GM12878 (cell line): ENCODE measurements around the gene VWA7. TPM values are rescaled to one million over a fixed set of nuclear protein-coding genes. Genes with fewer than 3 reads are reported as not detected.
A peak's percentile ranks its signal among the peaks of the same experiment; 100 is the strongest.

Experiments used
- ATAC-seq: fragments of 200-7000 bp; cut with Tn5 transposase; 3 replicates; pipeline ENCODE4 v1.9.1; 2020; ENCODE audit warnings: mild to moderate bottlenecking, moderate library complexity
- BruUV-seq: library from RNA; stranded (reverse); fragments of 400-500 nt; replicated peaks from 2 replicates; lab custom pipeline; 2021; lab: Mats Ljungman, UMichigan
- CTCF ChIA-PET: fragments of 300-600 bp; sonication (Branson Sonifier 250); formaldehyde crosslinking; extraction: SDS; loops from one replicate; lab custom pipeline; 2021; ENCODE audit warnings: inconsistent platforms; lab: Yijun Ruan, JAX
- POLR2A ChIA-PET: fragments of 350-600 bp; formaldehyde crosslinking; extraction: SDS; loops from one replicate; lab custom pipeline; 2021; ENCODE audit warnings: inconsistent platforms; lab: Charles Lee
- RAD21 ChIA-PET: fragments of 300-600 bp; sonication (Branson Sonifier 250); formaldehyde crosslinking; loops from one replicate; lab custom pipeline; 2023; ENCODE audit warnings: antibody characterized with exemption; ENCODE audit not compliant: unreplicated experiment; lab: Charles Lee
- SMC1A ChIA-PET: fragments of 300-600 bp; sonication (Branson Sonifier 250); formaldehyde crosslinking; loops from one replicate; lab custom pipeline; 2023; ENCODE audit not compliant: unreplicated experiment, uncharacterized antibody; lab: Charles Lee
- DNase-seq: peaks from one replicate; pipeline ENCODE4 v3.0.0-alpha.2; 2011; ENCODE audit warnings: low read depth, low spot score
- FAIRE-seq: peaks from 3 replicates; lab custom pipeline; 2011; peaks lifted over from hg19 to GRCh38; lab: Jason Lieb, UNC
- H2AFZ ChIP-seq: 2 replicates; pipeline ENCODE4 v1.6.0; 2011; ENCODE audit warnings: low read depth, low read length, control low read depth; ENCODE audit not compliant: control insufficient read depth
- H3K27ac ChIP-seq: 2 replicates; pipeline ENCODE4 v1.5.1; 2011; ENCODE audit warnings: control low read depth; ENCODE audit not compliant: control insufficient read depth, insufficient read depth
- H3K27me3 ChIP-seq, 2 experiments: replicated peaks in 1 of 2; 2 replicates each; pipeline versions ENCODE4 v1.6.0 to v1.6.1; 2011; ENCODE audit warnings: low read length in 1 of 2; ENCODE audit not compliant: control insufficient read depth in 2 of 2, insufficient read depth in 2 of 2
- H3K36me3 ChIP-seq, 2 experiments: 2 replicates each; pipeline ENCODE4 v1.5.1; 2011; ENCODE audit warnings: low read length in 1 of 2; ENCODE audit not compliant: control insufficient read depth in 2 of 2, insufficient read depth in 2 of 2
- H3K4me1 ChIP-seq: 2 replicates; pipeline ENCODE4 v1.6.1; 2011; ENCODE audit warnings: mild to moderate bottlenecking, low read length, moderate library complexity, mixed read lengths; ENCODE audit not compliant: control insufficient read depth, insufficient read depth
- H3K4me2 ChIP-seq: 2 replicates; pipeline ENCODE4 v1.6.0; 2011; ENCODE audit warnings: control low read depth; ENCODE audit not compliant: control insufficient read depth, insufficient read depth
- H3K4me3 ChIP-seq: fragments of 200-600 bp; sonication (generic); 2 replicates; pipeline ENCODE4 v1.5.1; 2016
- H3K79me2 ChIP-seq: 2 replicates; pipeline ENCODE4 v1.6.0; 2011; ENCODE audit warnings: low read length; ENCODE audit not compliant: control insufficient read depth, insufficient read depth
- H3K9ac ChIP-seq: 2 replicates; pipeline ENCODE4 v1.8.0; 2011; ENCODE audit warnings: low read length, control low read depth, mixed read lengths; ENCODE audit not compliant: control insufficient read depth, insufficient read depth
- H3K9me3 ChIP-seq: replicated peaks from 3 replicates; pipeline ENCODE4 v1.5.1; 2011; ENCODE audit warnings: mild to moderate bottlenecking, low read length; ENCODE audit not compliant: control insufficient read depth, insufficient read depth
- H4K20me1 ChIP-seq: 2 replicates; pipeline ENCODE4 v1.6.0; 2011; ENCODE audit not compliant: control insufficient read depth, insufficient read depth
- ATF3 ChIP-seq: IDR thresholded peaks from 2 replicates; pipeline ENCODE4 v1.6.1; 2011; ENCODE audit warnings: low read depth, mild to moderate bottlenecking, low read length, moderate library complexity, borderline replicate concordance; ENCODE audit errors: extremely low read depth
- ESRRA ChIP-seq: IDR thresholded peaks from 2 replicates; pipeline ENCODE4 v1.6.1; 2012; ENCODE audit warnings: mild to moderate bottlenecking, low read length, improper control_type of control experiment
- FOXK2 ChIP-seq: fragments of 450-650 bp; IDR thresholded peaks from 2 replicates; pipeline ENCODE4 v1.6.1; 2017; ENCODE audit warnings: mild to moderate bottlenecking, moderate library complexity
- GATAD2B ChIP-seq: fragments of 450-650 bp; conservative IDR thresholded peaks from 2 replicates; pipeline ENCODE4 v1.6.1; 2017; ENCODE audit warnings: low read depth, mild to moderate bottlenecking, moderate library complexity
- KLF5 ChIP-seq: fragments of 450-650 bp; IDR thresholded peaks from 2 replicates; pipeline ENCODE4 v1.6.1; 2014; ENCODE audit warnings: mild to moderate bottlenecking; ENCODE audit not compliant: partially characterized antibody
- LARP7 ChIP-seq: fragments of 450-650 bp; IDR thresholded peaks from 2 replicates; pipeline ENCODE4 v1.6.1; 2017; ENCODE audit warnings: mild to moderate bottlenecking
- MYB ChIP-seq: fragments of 150-350 bp; IDR thresholded peaks from 2 replicates; pipeline ENCODE4 v1.6.1; 2014; ENCODE audit warnings: mild to moderate bottlenecking, low read depth, low read length, borderline replicate concordance
- NFYA ChIP-seq: IDR thresholded peaks from 2 replicates; pipeline ENCODE4 v1.6.1; 2011; ENCODE audit warnings: low read depth, mild to moderate bottlenecking, low read length, improper control_type of control experiment, borderline replicate concordance
- NR2F1 ChIP-seq: fragments of 450-650 bp; conservative IDR thresholded peaks from 2 replicates; pipeline ENCODE4 v1.6.1; 2017; ENCODE audit warnings: mild to moderate bottlenecking
- POLR2AphosphoS5 ChIP-seq: IDR thresholded peaks from 2 replicates; pipeline ENCODE4 v1.6.1; 2011; ENCODE audit warnings: mild to moderate bottlenecking, low read length, inconsistent platforms
- RELB ChIP-seq: fragments of 450-650 bp; IDR thresholded peaks from 2 replicates; pipeline ENCODE4 v1.6.1; 2017; ENCODE audit warnings: low read depth, mild to moderate bottlenecking, moderate library complexity
- SPI1 ChIP-seq: IDR thresholded peaks from 2 replicates; pipeline ENCODE4 v1.6.1; 2011; ENCODE audit warnings: low read depth, mild to moderate bottlenecking, low read length, moderate library complexity, borderline replicate concordance; ENCODE audit not compliant: insufficient read depth
- STAT3 ChIP-seq: IDR thresholded peaks from 2 replicates; pipeline ENCODE4 v1.6.1; 2011; ENCODE audit warnings: low read depth, low read length, improper control_type of control experiment
- TCF12 ChIP-seq: IDR thresholded peaks from 2 replicates; pipeline ENCODE4 v1.6.1; 2011; ENCODE audit warnings: low read depth, mild to moderate bottlenecking, low read length
- YY1 ChIP-seq: IDR thresholded peaks from 2 replicates; pipeline ENCODE4 v1.6.1; 2011; ENCODE audit warnings: low read depth, mild to moderate bottlenecking, low read length
- ZBTB40 ChIP-seq: fragments of 450-650 bp; IDR thresholded peaks from 2 replicates; pipeline ENCODE4 v1.6.1; 2016; ENCODE audit warnings: mild to moderate bottlenecking, moderate library complexity, borderline replicate concordance
- WGBS: methylation state at CpG from one replicate; pipeline ENCODE4 v1.1.6; 2016; ENCODE audit warnings: low lambda C conversion rate; ENCODE audit not compliant: insufficient replicate concordance, insufficient coverage; ENCODE audit errors: missing lambda C conversion rate; 5-methylcytosine and 5-hydroxymethylcytosine counted together
- in situ Hi-C: fragments of 300-500 bp; cut with MboI; formaldehyde crosslinking; loops from 9 replicates; pipeline ENCODE4 v1.14.3; 2018; ENCODE audit warnings: mixed read lengths
- intact Hi-C: fragments of 100-400 bp; cut with micrococcal nuclease; formaldehyde crosslinking; loops from one replicate; pipeline ENCODE4 v1.14.2; 2022; ENCODE audit not compliant: unreplicated experiment
- polyA plus RNA-seq, 11 experiments: library from polyadenylated mRNA; depleted of rRNA in 4 of 11; unstranded in 6 of 11; stranded (reverse) in 5 of 11; fragments of >200 nt; fragmentation: Nextera tagmentation in 4 of 11; fragmentation: Illumina TruSeq in 1 of 11; extraction: Ambion mirVana in 4 of 11; extraction: Trizol in 1 of 11; gene quantifications; 1 replicate in 1 of 11; 2 replicates in 10 of 11; pipeline versions ENCODE4 v1.2.1 to v1.2.3, GENCODE V29; 2011 to 2016; ENCODE audit warnings: inconsistent platforms in 2 of 11, missing spikeins in 2 of 11, low read depth in 1 of 11
- total RNA-seq, 4 experiments: library from RNA; depleted of rRNA in 3 of 4; stranded (reverse); fragments of >200 nt in 3 of 4; fragmentation: Illumina TruSeq in 1 of 4; extraction: Trizol in 1 of 4; gene quantifications; 2 replicates each; pipeline versions ENCODE4 v1.2.1 to v1.2.3, GENCODE V29; 2013 to 2021

Gene VWA7
- total and polyA plus RNA-seq, 10 of the 15 experiments (the other 5 are each of a cell fraction or from before 2014, with no cell fraction given): 0.11 to 3.1 (median 1.2) TPM; not detected in 1

GRCh38 chr6:31729979-31730630 is 47.0 kb downstream of the VWA7 start (continued):
- no peak for TF ChIP-seq TCF12
- TF ChIP-seq STAT3: no peak
- 0 out of 2 replicates have a peak, but pooled peaks have one; percentile 14 for TF ChIP-seq LARP7
- TF ChIP-seq RELB: no peak
- no peak for TF ChIP-seq NR2F1
- TF ChIP-seq ATF3: no peak

- ChIA-PET CTCF (interaction anchor here (0.6 to 15.8 kb wide), 19 partner anchors 9 to 221 kb away, joined by 3 to 208 read pairs (median 5); partner anchors contain the start of genes HSPA1B, LY6G5C, MSH5 and VARS1), POLR2A (interaction anchor here (0.9 to 2.8 kb wide), 9 partner anchors 10 to 327 kb away, joined by 3 to 30 read pairs (median 3); partner anchors contain the start of genes HSPA1B, MSH5 and NEU1), SMC1A (interaction anchor here (0.6 to 5.3 kb wide), 13 partner anchors 9 to 107 kb away, joined by 3 to 45 read pairs (median 3); partner anchors contain the start of genes CLIC1, HSPA1A, HSPA1L and LSM2), RAD21 (interaction anchor here (0.7 to 3.6 kb wide), 18 partner anchors 10 to 466 kb away, joined by 3 to 44 read pairs (median 4); partner anchors contain the start of genes HSPA1A, HSPA1B, HSPA1L and LSM2)
- Histone ChIP-seq H3K9me3 (no peaks in the 10 kb centered on the region), H3K27me3 (no peaks in the 10 kb centered on the region), H3K4me3 (peak overlapping the region; percentile 78), H3K4me1 (peaks cover 33% of the 10 kb centered on the region), H3K36me3 (peaks cover 6 to 15% of the 10 kb centered on the region in 2 experiments), H2AFZ (peak overlapping the region; percentile 29), H3K9ac (peak overlapping the region; percentile 25; the same call in 1 of the 2 replicates), H3K27ac (peak overlapping the region; percentile 13; the same call in 1 of the 2 replicates), H4K20me1 (0 out of 2 replicates have a peak, but pooled peaks cover 3% of the 10 kb centered on the region), H3K79me2 (peaks cover 16% of the 10 kb centered on the region), H3K4me2 (peak overlapping the region; percentile 98)
- intact Hi-C loops (loop anchor here (1.0 to 2.0 kb wide), 3 partner anchors 39 to 97 kb away; partner anchors contain the start of gene HSPA1B), in situ Hi-C loops (no loop called here)
- WGBS: under 1% methylated on average over 29 of the region's 29 CpGs
- FAIRE-seq: no peak
- ATAC-seq: peak; percentile 84
- peak; percentile 35 for DNase-seq
- BruUV-seq: no TSS peak
- TF ChIP-seq KLF5: no peak
- no peak for TF ChIP-seq FOXK2
- TF ChIP-seq MYB: no peak
- TF ChIP-seq NFYA: no peak
- TF ChIP-seq ZBTB40: no peak
- 0 out of 2 replicates have a peak, but pooled peaks have one; percentile 14 for TF ChIP-seq ESRRA
- no peak for TF ChIP-seq POLR2AphosphoS5
- no peak; the same call in 1 of the 2 replicates for TF ChIP-seq GATAD2B
- no peak for TF ChIP-seq SPI1
- peak; percentile 70 for TF ChIP-seq YY1
Measured at GRCh38 chr6:31729515-31729978, 47.6 kb downstream of the VWA7 start.
